Psoas muscle (tissue), 8 donors: ENCODE data around the gene MAK. TPM values are rescaled to one million over a fixed set of nuclear protein-coding genes. Genes with fewer than 3 reads are reported as not detected.

Experiments
- ATAC-seq, 4 donors: fragments of 200-7000 bp; cut with Tn5 transposase; one replicate each; pipeline ENCODE4 v1.9.1; 2020; ENCODE audit warnings: moderate library complexity in 3 of 4, mild to moderate bottlenecking in 2 of 4
- DNase-seq, 2 donors: peaks; one replicate each; pipeline ENCODE4 v3.0.0-alpha.2; 2020
- H3K27ac ChIP-seq: fragments of 200-600 bp; one replicate; pipeline ENCODE4 v1.8.0; 2022
- H3K27me3 ChIP-seq, 3 donors: fragments of 200-600 bp in 1 of 3; one replicate each; pipeline versions ENCODE4 v1.6.1 to v1.8.0; 2013 to 2022; ENCODE audit warnings: low read length in 2 of 3, mild to moderate bottlenecking in 2 of 3, moderate library complexity in 1 of 3; ENCODE audit not compliant: insufficient read depth in 3 of 3
- H3K36me3 ChIP-seq, 2 donors: fragments of 200-600 bp in 1 of 2; one replicate each; pipeline versions ENCODE4 v1.6.1 to v1.8.0; 2013 to 2022; ENCODE audit warnings: low read depth in 1 of 2, mild to moderate bottlenecking in 1 of 2, moderate library complexity in 1 of 2; ENCODE audit not compliant: insufficient read depth in 1 of 2
- H3K4me1 ChIP-seq: fragments of 200-600 bp; one replicate; pipeline ENCODE4 v1.8.0; 2022
- H3K4me3 ChIP-seq: fragments of 200-600 bp; one replicate; pipeline ENCODE4 v1.8.0; 2022; ENCODE audit warnings: mild to moderate bottlenecking
- H3K9me3 ChIP-seq: fragments of 200-600 bp; one replicate; pipeline ENCODE4 v1.8.0; 2022
- CTCF ChIP-seq: fragments of 200-600 bp; IDR thresholded peaks from one replicate; pipeline ENCODE4 v1.8.0; 2022; ENCODE audit warnings: antibody characterized with exemption
- WGBS, 3 donors: extraction: QIAGEN DNeasy Blood & Tissue Kit; methylation state at CpG; one replicate each; pipeline versions ENCODE4 v1.1.6 to v1.1.7; 2013; 5-methylcytosine and 5-hydroxymethylcytosine counted together
- intact Hi-C, 2 donors: fragments of 100-400 bp; cut with DNase I; formaldehyde crosslinking; loops; one replicate each; pipeline versions ENCODE4 v1.11.0 to v1.14.2; 2022
- polyA plus RNA-seq, 3 donors: library from polyadenylated mRNA; stranded (reverse); fragments of 200-250 nt; gene quantifications; one replicate each; pipeline ENCODE4 v1.2.3, GENCODE V29; 2013
- total RNA-seq, 4 donors: library from RNA; stranded (reverse); fragmentation: NEBNext Ultra II Directional in 2 of 4; extraction: Animal tissue kit (Norgen Biotek cat#: 25700) in 2 of 4; gene quantifications; one replicate each; pipeline versions ENCODE4 v1.2.1 to v1.2.4, GENCODE V29; 2021 to 2023
- donor health status: healthy with polysubstance abuse.
- donor health status: DM: no; HTN: no; CAD: no; lungs with moderate emphysema.
- donor health status: Bipolar disorder and iron deficiency.
- donor health status: healthy.
- donor health status: DM: yes; HTN: yes; CAD: no.
- donor health status: DM: no; HTN: no; CAD: no.
- donor health status: DM: no; HTN: no; CAD: no.
- donor health status: DM: yes; HTN: yes; CAD: no.

Gene MAK
- total and polyA plus RNA-seq, 7 donors, result 0.01 to 0.09 (median 0.03) TPM; not detected in 4

- Histone ChIP-seq H3K36me3 (peaks cover 2 to 72% of the 10 kb centered on the region in 2 donors), H3K4me1 (peaks cover 9% of the 10 kb centered on the region), H3K9me3 (no peaks in the 10 kb centered on the region), H3K27me3 (no peaks in the 10 kb centered on the region), H3K27ac (peak overlapping the region; percentile 36), H3K4me3 (no peak overlapping the region)
- intact Hi-C loops, result no loop called here
- WGBS, 3 donors, result 58 to 74% (median 59%) methylated on average over 3 of the region's 3 CpGs
- ATAC-seq (peak in 3 of 4 donors; percentile 30 to 71 (median 45)), DNase-seq (no peak)
- no peak for TF ChIP-seq CTCF
These were observed 108.1 kb downstream of the MAK start for GRCh38 chr6:10730254-10730653.

GRCh38 chr6:10725716-10726115 is 112.6 kb downstream of the MAK start:
- no peak for ATAC-seq
- TF ChIP-seq CTCF, result no peak
- no peaks in the 10 kb centered on the region for H3K9me3 ChIP-seq
- no peaks in the 10 kb centered on the region for H3K27me3 ChIP-seq
- peaks cover 31% of the 10 kb centered on the region for H3K4me1 ChIP-seq
- intact Hi-C loops, result no loop called here
- WGBS, 3 donors, result 60 to 86% (median 70%) methylated on average over 9 of the region's 9 CpGs
- H3K36me3 ChIP-seq, result peaks cover 0 to 46% of the 10 kb centered on the region in 2 donors
- DNase-seq, result no peak
- H3K4me3 ChIP-seq, result no peak overlapping the region
- no peak overlapping the region for H3K27ac ChIP-seq

GRCh38 chr6:10725044-10725443 is 113.3 kb downstream of the MAK start:
- no peaks in the 10 kb centered on the region for H3K9me3 ChIP-seq
- intact Hi-C loops, result no loop called here
- ATAC-seq (no peak), DNase-seq (no peak)
- TF ChIP-seq CTCF, result no peak
- H3K36me3 ChIP-seq, result peaks cover 0 to 40% of the 10 kb centered on the region in 2 donors
- no peak overlapping the region for H3K27ac ChIP-seq
- H3K4me1 ChIP-seq, result peaks cover 25% of the 10 kb centered on the region
- H3K4me3 ChIP-seq, result no peak overlapping the region
- 85 to 87% (median 87%) methylated on average over 6 of the region's 6 CpGs for WGBS, 3 donors
- H3K27me3 ChIP-seq, result no peaks in the 10 kb centered on the region

GRCh38 chr6:10723567-10723881 is 114.8 kb downstream of the MAK start:
- DNase-seq, result no peak

More at GRCh38 chr6:10723567-10723881, 114.8 kb downstream of the MAK start:
- H3K9me3 ChIP-seq, result no peaks in the 10 kb centered on the region
- TF ChIP-seq CTCF, result no peak
- ATAC-seq, result peak in 3 of 4 donors; percentile 1 to 20 (median 4)
- peaks cover 0 to 25% of the 10 kb centered on the region in 2 donors for H3K36me3 ChIP-seq
- H3K4me1 ChIP-seq, result peaks cover 22% of the 10 kb centered on the region
- 17 to 28% (median 18%) methylated on average over 7 of the region's 7 CpGs for WGBS, 3 donors
- intact Hi-C loops, result loop anchor here (1.0 to 2.0 kb wide), 3 partner anchors 23 to 29 kb away; partner anchors contain the start of genes TMEM14B (in 2 of the 2), C6orf52 (in 1 of the 2) and PAK1IP1 (in 1 of the 2)
- H3K27me3 ChIP-seq, result no peaks in the 10 kb centered on the region
- H3K27ac ChIP-seq, result peak overlapping the region; percentile 93
- peak overlapping the region; percentile 86 for H3K4me3 ChIP-seq
